GM19043 (cell line): ENCODE results near the gene UBE2U.
A peak's percentile ranks its signal among the peaks of the same experiment; 100 is the strongest.
"Not testable (repeated sequence)": the region's sequence is repeated elsewhere in the genome, so short reads cannot be mapped to it uniquely, and the experiment has no call there.

Experiments used
- ATAC-seq: cut with Tn5 transposase; IDR thresholded peaks from one replicate; pipeline ENCODE4 v1.9.1; 2021; ENCODE audit warnings: low read depth; ENCODE audit not compliant: unreplicated experiment

The UBE2U gene

DNA sequence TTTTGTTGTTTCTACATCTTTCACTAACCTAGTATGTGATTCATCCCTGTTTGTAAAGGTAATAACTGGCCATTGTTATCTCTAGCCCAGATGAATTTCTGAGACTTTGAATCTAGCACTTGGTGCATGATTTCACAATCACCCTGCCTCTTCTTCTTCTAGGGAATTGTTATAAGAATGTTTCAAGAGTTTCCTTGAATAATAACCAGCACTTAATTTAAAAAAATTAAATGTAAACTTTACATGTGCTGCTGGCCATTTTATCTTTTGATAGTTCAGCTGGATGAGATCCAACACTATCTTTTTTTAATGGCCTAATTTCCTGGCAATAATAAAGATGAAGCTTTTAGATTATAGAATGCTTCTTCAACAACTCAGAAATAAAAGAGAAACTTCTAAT lies 31.8 kb downstream of the UBE2U start:
- ATAC-seq = no peak

DNA sequence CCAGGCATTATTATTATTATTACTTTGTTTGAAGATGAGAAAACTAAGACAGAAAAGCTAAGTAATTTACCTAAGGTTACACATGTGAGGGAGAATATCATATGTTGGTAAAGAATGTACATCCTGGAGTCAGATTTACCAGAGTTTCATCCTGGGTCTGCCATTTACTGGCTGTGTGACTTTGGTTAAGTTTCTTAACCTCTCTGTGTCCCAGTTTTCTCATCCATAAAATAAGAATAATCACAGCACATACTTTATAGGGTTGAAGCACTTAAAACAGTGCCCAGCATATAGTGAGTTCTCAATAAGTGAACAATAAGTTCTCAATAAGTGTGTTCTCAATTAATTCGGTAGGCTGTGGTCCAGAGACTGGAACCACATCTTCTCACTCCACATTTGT lies 32.5 kb downstream of the UBE2U start:
- ATAC-seq = no peak

DNA sequence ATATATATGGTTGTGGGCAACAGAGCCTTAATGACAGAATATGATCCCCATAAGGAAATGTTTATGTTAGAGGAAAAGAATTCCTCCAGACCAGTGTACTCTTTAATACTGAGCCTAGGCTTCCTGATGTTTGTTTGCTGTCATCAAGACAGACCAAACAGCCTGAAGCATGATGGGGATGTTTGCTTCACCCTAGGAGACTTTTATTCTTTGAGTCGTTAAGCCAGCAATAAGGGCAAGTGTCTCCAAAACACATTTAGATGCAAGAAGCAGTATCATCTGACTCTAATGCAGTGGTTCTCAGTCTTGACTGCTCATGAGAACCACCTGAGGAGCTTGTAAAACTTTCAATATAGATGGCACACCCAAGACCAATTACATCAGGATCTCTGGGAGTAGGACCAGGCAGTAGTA lies 33.1 kb downstream of the UBE2U start:
- no peak for ATAC-seq

GRCh38 chr1:64239519-64239918 lies 36.1 kb downstream of the UBE2U start:
- not testable (repeated sequence) for ATAC-seq

GRCh38 chr1:64240206-64240605 lies 36.8 kb downstream of the UBE2U start:
- no peak for ATAC-seq

- ATAC-seq = no peak
Measured at GRCh38 chr1:64241069-64241468, 37.6 kb downstream of the UBE2U start.

DNA sequence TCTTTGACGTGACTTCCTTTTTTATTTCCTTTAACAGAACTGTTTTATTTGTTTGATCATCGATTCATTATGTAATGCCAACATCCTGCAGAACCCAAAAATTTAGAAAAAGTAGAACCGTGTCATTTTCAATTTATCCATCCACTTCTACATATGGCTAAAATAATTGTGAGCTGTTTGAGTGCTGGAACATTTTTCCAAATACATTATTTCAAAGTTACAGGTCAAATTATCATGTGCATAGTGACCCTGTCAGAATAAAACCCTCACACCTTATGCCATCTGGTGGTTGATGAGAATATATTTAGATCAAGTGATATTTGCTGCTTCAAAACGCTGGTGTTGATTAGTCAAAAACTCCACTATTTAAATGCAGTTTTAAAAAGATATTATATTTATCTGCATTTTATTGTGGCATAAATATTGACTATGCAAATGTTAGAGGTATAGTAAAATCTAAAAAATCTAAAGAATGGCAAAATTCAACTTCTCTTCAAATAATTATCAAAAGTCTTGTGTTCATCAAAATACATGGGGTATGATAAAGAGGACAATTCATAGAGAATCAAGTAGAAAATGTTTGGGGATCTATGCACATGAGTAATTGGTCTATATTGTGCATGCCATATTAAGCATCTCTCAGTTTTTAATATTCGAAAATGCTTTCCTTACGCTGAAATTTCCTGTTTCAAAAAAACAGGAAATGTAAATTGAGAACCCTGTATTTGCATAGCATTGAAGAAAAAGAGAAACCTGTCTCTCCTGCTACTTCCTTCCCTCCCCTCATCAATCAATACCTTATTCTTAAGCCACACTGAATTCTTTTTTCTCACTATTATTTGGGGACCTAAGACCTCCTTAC lies 39.7 kb downstream of the UBE2U start:
- no peak for ATAC-seq

- no peak for ATAC-seq
Measured at GRCh38 chr1:64243757-64244080, 40.3 kb downstream of the UBE2U start.

- no peak for ATAC-seq
Measured at GRCh38 chr1:64245495-64245894, 42.1 kb downstream of the UBE2U start.

- no peak for ATAC-seq
Measured at GRCh38 chr1:64246294-64246917, 43.0 kb downstream of the UBE2U start.

DNA sequence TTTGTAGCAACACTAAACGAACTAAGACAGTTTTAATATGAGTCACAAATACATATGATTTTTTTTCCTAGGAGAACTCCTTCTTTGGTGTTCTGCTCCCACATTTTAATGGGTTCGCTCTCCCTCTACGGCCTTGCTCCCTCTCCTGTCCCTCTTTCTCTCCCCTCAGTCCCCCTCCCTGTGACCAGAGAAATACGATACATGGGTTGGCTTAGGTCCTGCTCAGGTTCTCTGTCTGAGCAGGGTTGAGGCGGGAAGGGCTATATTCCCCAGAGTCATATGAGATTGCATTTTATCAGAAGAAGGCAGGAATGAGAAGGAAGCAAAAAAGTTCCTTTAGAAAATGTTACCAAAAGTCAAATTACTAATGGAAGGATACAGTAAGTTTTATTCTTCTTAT lies 44.6 kb downstream of the UBE2U start:
- no peak for ATAC-seq

DNA sequence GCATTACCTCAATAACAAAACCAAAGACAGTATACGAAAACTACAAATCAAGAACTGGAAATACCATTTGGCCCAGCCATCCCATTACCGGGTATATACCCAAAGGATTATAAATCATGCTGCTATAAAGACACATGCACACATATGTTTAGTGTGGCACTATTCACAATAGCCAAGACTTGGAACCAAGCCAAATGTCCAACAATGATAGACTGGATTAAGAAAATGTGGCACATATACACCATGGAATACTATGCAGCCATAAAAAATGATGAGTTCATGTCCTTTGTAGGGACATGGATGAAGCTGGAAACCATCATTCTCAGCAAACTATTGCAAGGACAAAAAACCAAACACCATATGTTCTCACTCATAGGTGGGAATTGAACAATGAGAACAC lies 47.0 kb downstream of the UBE2U start:
- ATAC-seq = not testable (repeated sequence)

GRCh38 chr1:64251971-64252370 lies 48.5 kb downstream of the UBE2U start:
- ATAC-seq = no peak

GRCh38 chr1:64257233-64257632 lies 53.8 kb downstream of the UBE2U start:
- ATAC-seq = not testable (repeated sequence)

DNA sequence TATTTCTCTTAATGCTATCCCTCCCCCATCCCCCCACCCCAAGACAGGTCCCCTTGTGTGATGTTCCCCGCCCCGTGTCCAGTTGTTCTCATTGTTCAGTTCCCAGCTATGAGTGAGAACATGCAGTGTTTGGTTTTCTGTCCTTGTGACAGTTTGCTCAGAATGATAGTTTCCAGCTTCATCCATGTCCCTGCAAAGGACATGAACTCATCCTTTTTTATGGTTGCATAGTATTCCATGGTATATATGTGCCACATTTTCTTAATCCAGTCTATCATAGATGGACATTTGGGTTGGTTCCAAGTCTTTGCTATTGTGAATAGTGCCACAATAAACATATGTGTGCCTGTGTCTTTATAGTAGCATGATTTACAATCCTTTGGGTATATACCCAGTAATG lies 55.0 kb downstream of the UBE2U start:
- not testable (repeated sequence) for ATAC-seq

DNA sequence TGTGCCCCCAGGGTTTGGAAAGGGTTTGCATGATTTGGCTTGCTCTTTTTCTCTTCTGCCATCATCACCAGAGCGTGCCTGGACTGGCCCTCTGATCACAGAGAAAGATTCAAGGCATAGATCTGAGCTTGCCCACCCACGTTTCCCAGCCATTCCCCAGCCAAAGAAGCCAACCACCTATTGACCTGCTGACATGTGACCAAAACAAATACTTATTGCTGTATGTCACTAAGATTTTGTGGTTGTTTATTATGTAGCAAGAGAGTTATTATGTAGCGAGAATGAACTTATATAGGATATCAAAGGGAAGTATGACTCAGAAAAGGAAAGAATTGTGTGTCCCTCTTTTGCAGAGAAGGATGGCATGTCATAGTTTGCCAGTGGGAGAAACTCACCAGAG lies 59.9 kb downstream of the UBE2U start:
- ATAC-seq = no peak

DNA sequence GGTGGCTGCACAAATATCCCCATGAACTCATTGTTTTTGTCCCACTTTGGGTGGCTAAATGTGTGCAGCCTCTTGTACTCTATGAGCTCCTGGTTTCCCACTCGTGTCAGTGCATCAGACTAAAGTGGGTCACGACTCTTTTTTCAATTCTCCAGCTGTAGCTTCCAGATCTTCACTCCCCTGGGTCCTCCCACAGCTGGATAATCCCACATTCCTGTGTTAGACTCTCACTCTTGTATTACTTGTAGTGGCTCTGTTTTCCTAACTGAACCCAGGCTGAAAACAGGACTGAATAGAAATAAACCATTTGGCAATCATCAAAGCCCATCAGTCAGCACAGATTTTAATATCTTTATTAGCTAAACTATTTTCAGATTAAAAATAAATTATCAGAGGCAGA lies 60.4 kb downstream of the UBE2U start:
- no peak for ATAC-seq

DNA sequence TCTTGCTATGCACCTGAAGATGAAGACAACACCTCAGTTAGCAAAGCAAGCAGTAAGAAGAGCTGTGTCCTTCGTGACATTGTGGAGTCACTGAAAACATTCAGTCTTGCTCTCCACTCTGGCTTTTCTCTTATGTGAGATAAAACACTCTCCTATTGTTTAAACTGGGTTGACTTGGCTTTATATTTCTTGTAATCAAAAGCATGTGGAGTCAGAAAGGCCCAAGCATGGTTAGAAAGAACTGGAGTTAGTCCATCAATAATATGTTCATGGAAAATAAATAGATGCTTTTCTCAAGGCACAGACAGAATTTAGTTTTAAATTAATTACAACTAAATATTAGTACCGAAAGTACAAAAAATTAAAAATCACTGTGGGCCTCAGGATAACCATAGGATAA lies 61.7 kb downstream of the UBE2U start:
- no peak for ATAC-seq

GRCh38 chr1:64266991-64267390 lies 63.6 kb downstream of the UBE2U start:
- ATAC-seq = no peak

DNA sequence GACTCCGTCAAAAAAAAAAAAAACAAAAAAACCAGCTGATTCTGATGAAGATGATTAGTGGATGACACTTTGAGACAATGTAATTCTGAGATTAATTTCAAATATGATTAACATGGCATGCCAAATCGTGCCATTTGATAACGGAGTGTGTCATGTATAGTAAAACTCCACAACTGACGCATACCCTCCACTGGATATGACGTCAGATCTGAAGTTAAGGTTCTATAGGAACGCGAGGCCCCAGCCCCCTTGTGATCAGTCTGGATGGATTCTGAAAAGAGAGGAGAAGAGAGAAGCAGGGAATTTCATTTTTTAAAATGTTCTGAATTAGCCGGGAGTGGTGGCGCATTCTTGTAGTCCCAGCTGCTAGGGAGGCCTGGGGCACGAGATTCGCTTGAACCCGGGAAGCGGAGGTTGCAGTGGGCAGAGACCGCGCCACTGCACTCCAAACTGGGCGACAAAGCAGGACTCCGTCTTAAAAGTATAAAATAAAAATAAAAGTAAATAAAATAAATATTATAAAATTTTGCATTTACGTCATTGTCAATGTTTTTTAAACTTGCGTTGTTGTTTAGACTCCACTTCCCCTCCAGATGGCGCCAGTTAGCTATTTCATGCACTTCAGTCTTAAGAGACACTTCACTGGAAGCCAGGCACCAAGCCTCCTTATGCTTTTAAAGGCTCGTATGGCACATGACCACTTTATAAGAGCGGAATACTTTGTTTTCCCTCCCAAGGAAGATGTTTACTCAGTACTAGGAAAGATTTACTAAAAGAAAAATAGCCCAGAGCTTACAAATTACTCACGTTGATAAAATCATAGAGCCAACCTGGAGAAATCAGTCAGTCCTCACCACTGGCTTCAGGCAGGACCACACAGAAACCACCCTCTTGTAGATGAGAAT lies 65.5 kb downstream of the UBE2U start:
- ATAC-seq = peak; percentile 55

GRCh38 chr1:64269558-64269884 lies 66.1 kb downstream of the UBE2U start:
- no peak for ATAC-seq
